GM12878 (cell line): Measurements from ENCODE around the gene FGF1. TPM values are rescaled to one million over a fixed set of nuclear protein-coding genes. Genes with fewer than 3 reads are reported as not detected.

ENCODE experiments used
- ATAC-seq: fragments of 200-7000 bp; cut with Tn5 transposase; 3 replicates; pipeline ENCODE4 v1.9.1; 2020; ENCODE audit warnings: mild to moderate bottlenecking, moderate library complexity
- BruUV-seq: library from RNA; stranded (reverse); fragments of 400-500 nt; replicated peaks from 2 replicates; lab custom pipeline; 2021; lab: Mats Ljungman, UMichigan
- CTCF ChIA-PET: fragments of 300-600 bp; sonication (Branson Sonifier 250); formaldehyde crosslinking; extraction: SDS; loops from one replicate; lab custom pipeline; 2021; ENCODE audit warnings: inconsistent platforms; lab: Yijun Ruan, JAX
- POLR2A ChIA-PET: fragments of 350-600 bp; formaldehyde crosslinking; extraction: SDS; loops from one replicate; lab custom pipeline; 2021; ENCODE audit warnings: inconsistent platforms; lab: Charles Lee
- RAD21 ChIA-PET: fragments of 300-600 bp; sonication (Branson Sonifier 250); formaldehyde crosslinking; loops from one replicate; lab custom pipeline; 2023; ENCODE audit warnings: antibody characterized with exemption; ENCODE audit not compliant: unreplicated experiment; lab: Charles Lee
- SMC1A ChIA-PET: fragments of 300-600 bp; sonication (Branson Sonifier 250); formaldehyde crosslinking; loops from one replicate; lab custom pipeline; 2023; ENCODE audit not compliant: unreplicated experiment, uncharacterized antibody; lab: Charles Lee
- DNase-seq: peaks from one replicate; pipeline ENCODE4 v3.0.0-alpha.2; 2011; ENCODE audit warnings: low read depth, low spot score
- FAIRE-seq: peaks from 3 replicates; lab custom pipeline; 2011; peaks lifted over from hg19 to GRCh38; lab: Jason Lieb, UNC
- H2AFZ ChIP-seq: 2 replicates; pipeline ENCODE4 v1.6.0; 2011; ENCODE audit warnings: low read depth, low read length, control low read depth; ENCODE audit not compliant: control insufficient read depth
- H3K27ac ChIP-seq: 2 replicates; pipeline ENCODE4 v1.5.1; 2011; ENCODE audit warnings: control low read depth; ENCODE audit not compliant: control insufficient read depth, insufficient read depth
- H3K27me3 ChIP-seq, 2 experiments: replicated peaks in 1 of 2; 2 replicates each; pipeline versions ENCODE4 v1.6.0 to v1.6.1; 2011; ENCODE audit warnings: low read length in 1 of 2; ENCODE audit not compliant: control insufficient read depth in 2 of 2, insufficient read depth in 2 of 2
- H3K36me3 ChIP-seq, 2 experiments: 2 replicates each; pipeline ENCODE4 v1.5.1; 2011; ENCODE audit warnings: low read length in 1 of 2; ENCODE audit not compliant: control insufficient read depth in 2 of 2, insufficient read depth in 2 of 2
- H3K4me1 ChIP-seq: 2 replicates; pipeline ENCODE4 v1.6.1; 2011; ENCODE audit warnings: mild to moderate bottlenecking, low read length, moderate library complexity, mixed read lengths; ENCODE audit not compliant: control insufficient read depth, insufficient read depth
- H3K4me2 ChIP-seq: 2 replicates; pipeline ENCODE4 v1.6.0; 2011; ENCODE audit warnings: control low read depth; ENCODE audit not compliant: control insufficient read depth, insufficient read depth
- H3K4me3 ChIP-seq: fragments of 200-600 bp; sonication (generic); 2 replicates; pipeline ENCODE4 v1.5.1; 2016
- H3K79me2 ChIP-seq: 2 replicates; pipeline ENCODE4 v1.6.0; 2011; ENCODE audit warnings: low read length; ENCODE audit not compliant: control insufficient read depth, insufficient read depth
- H3K9ac ChIP-seq: 2 replicates; pipeline ENCODE4 v1.8.0; 2011; ENCODE audit warnings: low read length, control low read depth, mixed read lengths; ENCODE audit not compliant: control insufficient read depth, insufficient read depth
- H3K9me3 ChIP-seq: replicated peaks from 3 replicates; pipeline ENCODE4 v1.5.1; 2011; ENCODE audit warnings: mild to moderate bottlenecking, low read length; ENCODE audit not compliant: control insufficient read depth, insufficient read depth
- H4K20me1 ChIP-seq: 2 replicates; pipeline ENCODE4 v1.6.0; 2011; ENCODE audit not compliant: control insufficient read depth, insufficient read depth
- EGR1 ChIP-seq, 2 experiments: IDR thresholded peaks; 1 replicate in 1 of 2; 2 replicates in 1 of 2; pipeline ENCODE4 v1.6.1; 2011 to 2012; ENCODE audit warnings: low read depth in 2 of 2, low read length in 2 of 2, borderline replicate concordance in 1 of 2, mild to moderate bottlenecking in 1 of 2, moderate library complexity in 1 of 2
- IKZF1 ChIP-seq: fragments of 450-650 bp; conservative IDR thresholded peaks from 2 replicates; pipeline ENCODE4 v1.6.1; 2017; ENCODE audit warnings: antibody characterized with exemption, mild to moderate bottlenecking
- IKZF2 ChIP-seq, 2 experiments: fragments of 450-650 bp; IDR thresholded peaks; 2 replicates each; pipeline ENCODE4 v1.6.1; 2017; ENCODE audit warnings: mild to moderate bottlenecking in 2 of 2, moderate library complexity in 2 of 2
- JUND ChIP-seq: IDR thresholded peaks from 2 replicates; pipeline ENCODE4 v1.6.1; 2012; ENCODE audit warnings: low read depth, mild to moderate bottlenecking, low read length, improper control_type of control experiment, moderate library complexity
- MEF2A ChIP-seq: IDR thresholded peaks from 2 replicates; pipeline ENCODE4 v1.6.1; 2011; ENCODE audit warnings: low read depth, mild to moderate bottlenecking, low read length, moderate library complexity; ENCODE audit not compliant: insufficient read depth
- MEF2B ChIP-seq: fragments of 450-650 bp; IDR thresholded peaks from 2 replicates; pipeline ENCODE4 v1.6.1; 2018; ENCODE audit warnings: mild to moderate bottlenecking, moderate library complexity; ENCODE audit not compliant: partially characterized antibody, poor library complexity, severe bottlenecking
- MXI1 ChIP-seq: fragments of 150-350 bp; IDR thresholded peaks from 2 replicates; pipeline ENCODE4 v1.6.1; 2011; ENCODE audit warnings: low read depth, mild to moderate bottlenecking, inconsistent platforms, low read length, improper control_type of control experiment
- PBX3 ChIP-seq: IDR thresholded peaks from 2 replicates; pipeline ENCODE4 v1.6.1; 2011; ENCODE audit warnings: mild to moderate bottlenecking, low read depth, low read length, moderate library complexity; ENCODE audit not compliant: insufficient replicate concordance
- PML ChIP-seq: IDR thresholded peaks from 2 replicates; pipeline ENCODE4 v1.6.1; 2012; ENCODE audit warnings: low read length, inconsistent platforms
- SIN3A ChIP-seq: IDR thresholded peaks from 2 replicates; pipeline ENCODE4 v1.6.1; 2012; ENCODE audit warnings: low read depth, low read length, improper control_type of control experiment
- SIX5 ChIP-seq: IDR thresholded peaks from 2 replicates; pipeline ENCODE4 v1.6.1; 2011; ENCODE audit warnings: mild to moderate bottlenecking, low read depth, low read length, moderate library complexity; ENCODE audit not compliant: severe bottlenecking
- SP1 ChIP-seq: IDR thresholded peaks from one replicate; pipeline ENCODE4 v1.6.1; 2011; ENCODE audit warnings: low read depth, low read length
- ZNF24 ChIP-seq: fragments of 450-650 bp; IDR thresholded peaks from 2 replicates; pipeline ENCODE4 v1.6.1; 2017; ENCODE audit warnings: antibody characterized with exemption, mild to moderate bottlenecking
- WGBS: methylation state at CpG from one replicate; pipeline ENCODE4 v1.1.6; 2016; ENCODE audit warnings: low lambda C conversion rate; ENCODE audit not compliant: insufficient replicate concordance, insufficient coverage; ENCODE audit errors: missing lambda C conversion rate; 5-methylcytosine and 5-hydroxymethylcytosine counted together
- in situ Hi-C: fragments of 300-500 bp; cut with MboI; formaldehyde crosslinking; loops from 9 replicates; pipeline ENCODE4 v1.14.3; 2018; ENCODE audit warnings: mixed read lengths
- intact Hi-C: fragments of 100-400 bp; cut with micrococcal nuclease; formaldehyde crosslinking; loops from one replicate; pipeline ENCODE4 v1.14.2; 2022; ENCODE audit not compliant: unreplicated experiment
- polyA plus RNA-seq, 11 experiments: library from polyadenylated mRNA; depleted of rRNA in 4 of 11; unstranded in 6 of 11; stranded (reverse) in 5 of 11; fragments of >200 nt; fragmentation: Nextera tagmentation in 4 of 11; fragmentation: Illumina TruSeq in 1 of 11; extraction: Ambion mirVana in 4 of 11; extraction: Trizol in 1 of 11; gene quantifications; 1 replicate in 1 of 11; 2 replicates in 10 of 11; pipeline versions ENCODE4 v1.2.1 to v1.2.3, GENCODE V29; 2011 to 2016; ENCODE audit warnings: inconsistent platforms in 2 of 11, missing spikeins in 2 of 11, low read depth in 1 of 11
- total RNA-seq, 4 experiments: library from RNA; depleted of rRNA in 3 of 4; stranded (reverse); fragments of >200 nt in 3 of 4; fragmentation: Illumina TruSeq in 1 of 4; extraction: Trizol in 1 of 4; gene quantifications; 2 replicates each; pipeline versions ENCODE4 v1.2.1 to v1.2.3, GENCODE V29; 2013 to 2021

Gene FGF1
- total and polyA plus RNA-seq, 10 of the 15 experiments (the other 5 are each of a cell fraction or from before 2014, with no cell fraction given), result not detected

- Histone ChIP-seq H3K4me2 (no peak overlapping the region), H3K4me1 (no peaks in the 10 kb centered on the region), H3K27ac (no peak overlapping the region), H2AFZ (no peak overlapping the region), H3K36me3 (no peaks in the 10 kb centered on the region), H3K79me2 (no peaks in the 10 kb centered on the region), H3K27me3 (peaks cover 6% of the 10 kb centered on the region in 2 experiments; a peak in 3 of 4 replicates), H3K9ac (no peak overlapping the region), H3K4me3 (no peak overlapping the region), H3K9me3 (no peaks in the 10 kb centered on the region), H4K20me1 (no peaks in the 10 kb centered on the region)
- in situ Hi-C loops (no loop called here), intact Hi-C loops (no loop called here)
- DNase-seq (no peak), ATAC-seq (no peak), FAIRE-seq (no peak)
- ChIA-PET SMC1A (no interaction called here), RAD21 (no interaction called here), CTCF (interaction anchor here (1.6 kb wide), 1 partner anchor 19 kb away, joined by 3 read pairs; no protein-coding TSS in a partner anchor), POLR2A (no interaction called here)
- no TSS peak for BruUV-seq
- no peak for TF ChIP-seq PML
- WGBS, result 52% methylated on average over 6 of the region's 6 CpGs
These were observed 49.1 kb downstream of the FGF1 start for GRCh38 chr5:142636698-142637324.

- no peaks in the 10 kb centered on the region for H4K20me1 ChIP-seq
- intact Hi-C loops (no loop called here), in situ Hi-C loops (no loop called here)
- H3K9me3 ChIP-seq, result no peaks in the 10 kb centered on the region
- CTCF ChIA-PET, result interaction anchor here (0.6 kb wide), 1 partner anchor 32 kb away, joined by 3 read pairs; no protein-coding TSS in a partner anchor
- no peak overlapping the region for H3K27ac ChIP-seq
- no peak overlapping the region for H3K4me3 ChIP-seq
- no peaks in the 10 kb centered on the region for H3K36me3 ChIP-seq
- no peak for DNase-seq
- ATAC-seq, result no peak
- RAD21 ChIA-PET, result no interaction called here
- no peaks in the 10 kb centered on the region for H3K79me2 ChIP-seq
- no peak overlapping the region for H2AFZ ChIP-seq
- BruUV-seq, result no TSS peak
- 33% methylated on average over 5 of the region's 5 CpGs for WGBS
- no peak overlapping the region for H3K4me2 ChIP-seq
- no peaks in the 10 kb centered on the region for H3K4me1 ChIP-seq
- FAIRE-seq, result no peak
- no peak overlapping the region for H3K9ac ChIP-seq
- peaks cover 6% of the 10 kb centered on the region in 2 experiments; a peak in 3 of 4 replicates for H3K27me3 ChIP-seq
- POLR2A ChIA-PET, result no interaction called here
- SMC1A ChIA-PET, result no interaction called here
- TF ChIP-seq PBX3, result no peak
- no peak for TF ChIP-seq EGR1 (IDR thresholded peaks at IDR 0.05; ENCODE audit: borderline replicate concordance in 1 of 2, low read depth in 2 of 2, low read length in 2 of 2)
- TF ChIP-seq SIX5, result no peak
- TF ChIP-seq IKZF1, result no peak
- TF ChIP-seq MEF2A, result no peak
- TF ChIP-seq MXI1, result no peak
- no peak for TF ChIP-seq SIN3A
- TF ChIP-seq MEF2B, result no peak
- no peak for TF ChIP-seq JUND
- no peak for TF ChIP-seq IKZF2 (IDR thresholded peaks at IDR 0.05)
- no peak for TF ChIP-seq SP1
- no peak for TF ChIP-seq ZNF24
These were observed 49.8 kb downstream of the FGF1 start for GRCh38 chr5:142636093-142636492.
